Esophagus muscularis mucosa (tissue), 4 donors: ENCODE results near the gene SIX3.

ENCODE experiments used
- EP300 ChIP-seq: sonication (generic); formaldehyde crosslinking; IDR thresholded peaks from one replicate; pipeline ENCODE4 v1.6.1; 2017; ENCODE audit warnings: antibody characterized with exemption
- POLR2A ChIP-seq: fragments of 450-650 bp; IDR thresholded peaks from one replicate; pipeline ENCODE4 v1.6.1; 2017; ENCODE audit warnings: antibody characterized with exemption, moderate library complexity, mild to moderate bottlenecking, low read depth
- POLR2AphosphoS5 ChIP-seq, 2 donors: sonication (generic); formaldehyde crosslinking; IDR thresholded peaks; one replicate each; pipeline ENCODE4 v1.6.1; 2017; ENCODE audit warnings: antibody characterized with exemption in 2 of 2
- TF ChIP-seq, protein P1 (sequence below), 3 experiments: fragments of 200-600 bp in 2 of 3; fragments of 450-650 bp in 1 of 3; sonication (generic) in 2 of 3; IDR thresholded peaks; one replicate each; pipeline ENCODE4 v1.5.1; 2017 to 2019; ENCODE audit warnings: antibody characterized with exemption in 3 of 3, mild to moderate bottlenecking in 2 of 3, moderate library complexity in 1 of 3

DNA sequence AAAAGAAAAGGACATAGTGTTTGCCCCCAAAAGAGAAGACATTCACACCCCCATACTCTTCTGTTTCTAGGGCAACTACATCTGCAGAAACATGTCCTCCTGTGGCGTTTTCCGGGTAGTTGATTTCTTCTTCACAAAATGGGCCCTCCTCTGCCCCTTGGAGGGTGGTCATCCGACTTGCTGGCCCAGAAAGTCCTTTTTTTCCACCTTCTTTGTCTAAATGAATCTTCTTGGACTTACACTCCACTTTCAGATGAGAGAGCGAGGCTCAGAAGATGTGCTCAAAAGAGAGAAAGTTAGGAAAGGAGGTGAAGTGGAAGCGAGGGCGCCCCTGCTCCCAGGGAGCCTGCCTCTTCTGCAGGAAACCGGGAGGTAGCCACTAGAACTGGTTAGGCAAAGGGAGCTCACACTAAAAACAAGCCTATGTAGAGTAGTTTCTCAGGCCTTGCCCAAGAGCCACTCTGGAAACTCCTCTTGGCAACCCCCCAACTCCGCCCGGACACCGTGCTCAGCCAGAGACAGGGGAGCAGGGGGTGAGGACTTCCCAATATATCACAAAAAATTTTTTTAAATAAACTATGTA is 10.2 kb upstream of the SIX3 start:
- TF ChIP-seq, protein P1, sequence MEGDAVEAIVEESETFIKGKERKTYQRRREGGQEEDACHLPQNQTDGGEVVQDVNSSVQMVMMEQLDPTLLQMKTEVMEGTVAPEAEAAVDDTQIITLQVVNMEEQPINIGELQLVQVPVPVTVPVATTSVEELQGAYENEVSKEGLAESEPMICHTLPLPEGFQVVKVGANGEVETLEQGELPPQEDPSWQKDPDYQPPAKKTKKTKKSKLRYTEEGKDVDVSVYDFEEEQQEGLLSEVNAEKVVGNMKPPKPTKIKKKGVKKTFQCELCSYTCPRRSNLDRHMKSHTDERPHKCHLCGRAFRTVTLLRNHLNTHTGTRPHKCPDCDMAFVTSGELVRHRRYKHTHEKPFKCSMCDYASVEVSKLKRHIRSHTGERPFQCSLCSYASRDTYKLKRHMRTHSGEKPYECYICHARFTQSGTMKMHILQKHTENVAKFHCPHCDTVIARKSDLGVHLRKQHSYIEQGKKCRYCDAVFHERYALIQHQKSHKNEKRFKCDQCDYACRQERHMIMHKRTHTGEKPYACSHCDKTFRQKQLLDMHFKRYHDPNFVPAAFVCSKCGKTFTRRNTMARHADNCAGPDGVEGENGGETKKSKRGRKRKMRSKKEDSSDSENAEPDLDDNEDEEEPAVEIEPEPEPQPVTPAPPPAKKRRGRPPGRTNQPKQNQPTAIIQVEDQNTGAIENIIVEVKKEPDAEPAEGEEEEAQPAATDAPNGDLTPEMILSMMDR (IDR thresholded peaks at IDR 0.05): no peak
- no peak for TF ChIP-seq POLR2A
- TF ChIP-seq POLR2AphosphoS5 (IDR thresholded peaks at IDR 0.05): no peak
- no peak for TF ChIP-seq EP300
